Stimulated activated CD8-positive, alpha-beta memory T cell treated with anti-CD3 and anti-CD28 coated beads, Interleukin-15, amount 100 ng/mL, for 48 hours (primary cell): Measurements from ENCODE around the gene TPBGL.
"Not testable (repeated sequence)": the region's sequence is repeated elsewhere in the genome, so short reads cannot be mapped to it uniquely, and the experiment has no call there.

Experiments used
- DNase-seq, 2 donors: peaks; one replicate each; pipeline ENCODE4 v3.0.0-alpha.2; 2020; ENCODE audit warnings: low read depth in 2 of 2

The TPBGL gene

DNA sequence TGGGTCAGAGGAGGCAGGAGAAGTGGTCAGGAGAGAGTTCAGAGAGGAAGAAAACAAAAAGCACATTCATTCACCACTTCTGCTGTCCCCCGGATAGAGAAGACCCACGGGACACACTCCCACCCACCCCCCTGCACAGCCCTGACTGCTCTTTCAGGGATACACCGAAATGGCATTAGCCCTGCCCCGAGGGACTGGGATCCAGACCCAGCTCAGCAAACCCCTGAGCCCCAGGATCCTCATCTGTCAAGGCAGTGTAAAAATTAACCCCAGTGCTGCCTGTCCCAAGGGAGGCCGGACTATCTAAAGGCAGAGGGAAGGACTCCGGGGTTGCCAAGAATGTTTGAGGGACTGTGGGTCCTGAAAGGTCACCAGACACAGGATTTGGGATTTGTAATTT lies 31.2 kb downstream of the TPBGL start:
- DNase-seq, result no peak

DNA sequence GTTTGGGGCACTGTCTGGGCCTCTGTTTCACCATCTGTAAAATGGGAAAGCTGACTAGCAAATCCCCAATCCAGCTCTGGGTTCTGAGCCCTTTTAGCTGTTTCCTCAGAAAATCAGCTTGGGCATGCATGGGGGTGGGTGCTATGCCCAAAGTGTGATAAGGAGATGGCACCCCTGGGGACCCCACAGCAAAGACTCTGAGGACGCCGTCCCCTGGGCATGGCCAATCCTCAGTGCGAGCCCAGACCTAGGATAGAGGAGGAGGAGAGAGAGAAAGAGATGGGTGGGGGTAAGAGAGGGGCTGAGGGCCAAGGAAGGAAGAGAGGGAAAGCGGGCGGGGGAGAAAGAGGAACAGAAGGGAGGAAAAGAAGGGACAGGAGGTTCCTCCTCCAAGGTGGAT lies 31.8 kb downstream of the TPBGL start:
- no peak for DNase-seq

DNA sequence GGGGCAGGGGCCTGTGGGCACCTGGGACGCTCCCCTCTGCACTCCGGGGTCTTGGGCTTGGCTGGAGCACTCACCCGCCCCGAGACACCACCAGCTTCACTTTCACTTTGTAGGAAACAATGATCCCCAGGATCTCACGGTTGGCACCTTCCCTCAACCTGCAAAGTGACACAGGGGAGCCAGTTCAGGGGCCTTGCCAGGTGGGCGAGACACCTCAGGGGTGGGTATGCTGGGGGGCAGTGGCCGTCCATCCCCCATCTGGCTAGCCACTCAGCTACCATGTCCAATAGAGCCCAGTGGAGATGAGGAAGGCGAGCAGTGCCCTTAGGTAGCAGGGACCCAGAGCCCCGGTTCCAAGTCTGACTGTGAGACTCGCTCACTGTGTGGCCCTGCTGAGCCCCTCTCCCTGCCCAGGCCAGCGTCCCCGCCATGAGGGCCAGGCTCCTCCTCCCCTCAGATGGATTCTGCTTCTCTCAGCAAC lies 32.3 kb downstream of the TPBGL start:
- no peak for DNase-seq

- DNase-seq, result no peak
These were observed 33.1 kb downstream of the TPBGL start for GRCh38 chr11:75273411-75274391.

DNA sequence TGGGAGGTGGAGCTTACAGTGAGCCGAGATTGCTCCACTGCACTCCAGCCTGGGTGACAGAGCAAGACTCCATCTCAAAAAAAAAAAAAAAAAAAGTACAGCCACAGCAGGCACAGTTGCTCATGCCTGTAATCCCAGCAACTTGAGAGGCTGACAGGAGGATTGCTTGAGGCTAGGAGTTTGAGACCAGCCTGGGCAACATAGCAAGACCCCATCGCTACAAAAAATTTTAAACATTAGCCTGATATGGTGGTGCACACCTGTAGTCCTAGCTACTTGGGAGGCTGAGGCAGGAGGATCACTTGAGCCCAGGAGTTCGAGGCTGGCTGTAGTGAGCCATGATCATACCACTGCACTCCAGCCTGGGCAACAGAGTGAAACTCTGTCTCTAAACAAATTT lies 34.1 kb downstream of the TPBGL start:
- DNase-seq, result not testable (repeated sequence)

GRCh38 chr11:75275581-75275980 lies 35.0 kb downstream of the TPBGL start:
- DNase-seq, result peak; percentile 31 to 40

DNA sequence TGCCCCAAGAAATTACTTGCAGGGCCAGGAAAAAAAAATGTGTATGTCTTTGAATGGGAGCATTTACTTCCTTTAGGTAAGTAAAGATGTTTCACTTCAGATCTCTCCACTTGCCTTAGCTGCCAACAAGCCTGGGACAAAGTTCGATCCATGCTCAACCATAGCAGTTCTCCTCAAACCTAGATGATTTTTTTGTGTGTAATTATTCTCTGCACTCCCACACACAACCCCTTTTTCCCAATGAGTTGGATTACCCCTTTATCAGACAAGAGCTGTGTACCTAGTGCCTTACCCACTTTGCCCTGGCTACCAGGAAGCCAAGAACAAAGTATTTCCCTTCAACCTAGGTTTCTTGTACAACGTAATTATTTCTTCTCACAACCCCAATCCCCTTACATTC lies 35.6 kb downstream of the TPBGL start:
- no peak for DNase-seq

- no peak for DNase-seq
These were observed 36.1 kb downstream of the TPBGL start for GRCh38 chr11:75276686-75277085.

GRCh38 chr11:75277211-75277805 lies 36.7 kb downstream of the TPBGL start:
- DNase-seq, result no peak

DNA sequence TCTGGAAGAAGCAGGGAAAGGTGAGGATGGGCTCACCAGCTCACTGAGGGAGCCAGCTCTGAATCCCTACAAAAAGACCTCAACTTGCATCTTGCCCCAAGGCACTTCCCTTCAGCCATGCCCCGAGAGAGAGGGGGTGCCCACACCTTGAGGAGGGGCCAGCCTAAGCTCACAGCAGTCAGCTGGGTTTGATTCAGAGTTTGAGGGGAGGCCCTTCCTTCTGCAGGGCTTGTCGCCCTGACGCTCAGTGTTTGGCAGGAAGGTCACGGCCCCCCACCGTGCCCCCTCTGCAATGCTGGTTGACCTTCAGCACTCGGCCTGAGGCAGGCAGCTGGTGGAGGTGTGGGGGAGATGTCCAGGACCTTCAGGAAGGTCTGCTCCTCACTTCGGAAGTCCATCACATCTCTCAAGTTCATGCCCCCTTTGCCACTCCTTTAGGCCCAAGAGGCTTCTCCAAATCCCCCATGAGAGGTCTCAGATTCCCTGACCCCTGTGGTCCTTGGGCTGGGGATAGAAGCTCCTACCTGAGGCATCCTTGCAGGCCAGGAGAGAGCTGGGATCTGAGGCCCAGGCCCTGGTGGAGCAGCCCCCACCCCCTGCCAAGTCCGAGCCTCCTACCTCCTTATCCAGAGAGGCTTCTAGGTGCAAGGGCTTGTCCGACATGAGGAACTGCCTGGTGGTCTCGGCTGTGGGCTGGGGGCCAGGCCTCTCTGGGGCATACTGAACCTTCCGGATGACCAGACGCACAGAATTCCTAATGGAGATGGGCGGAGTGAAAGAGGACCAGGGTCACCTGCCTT lies 37.6 kb downstream of the TPBGL start:
- DNase-seq, result no peak

GRCh38 chr11:75279273-75279672 lies 38.7 kb downstream of the TPBGL start:
- DNase-seq, result no peak

GRCh38 chr11:75280227-75280701 lies 39.7 kb downstream of the TPBGL start:
- DNase-seq, result peak; percentile 45

- DNase-seq, result no peak
These were observed 40.3 kb downstream of the TPBGL start for GRCh38 chr11:75280770-75281468.

GRCh38 chr11:75281469-75282095 lies 41.0 kb downstream of the TPBGL start:
- no peak for DNase-seq

GRCh38 chr11:75283391-75283931 lies 42.9 kb downstream of the TPBGL start:
- DNase-seq, result no peak

DNA sequence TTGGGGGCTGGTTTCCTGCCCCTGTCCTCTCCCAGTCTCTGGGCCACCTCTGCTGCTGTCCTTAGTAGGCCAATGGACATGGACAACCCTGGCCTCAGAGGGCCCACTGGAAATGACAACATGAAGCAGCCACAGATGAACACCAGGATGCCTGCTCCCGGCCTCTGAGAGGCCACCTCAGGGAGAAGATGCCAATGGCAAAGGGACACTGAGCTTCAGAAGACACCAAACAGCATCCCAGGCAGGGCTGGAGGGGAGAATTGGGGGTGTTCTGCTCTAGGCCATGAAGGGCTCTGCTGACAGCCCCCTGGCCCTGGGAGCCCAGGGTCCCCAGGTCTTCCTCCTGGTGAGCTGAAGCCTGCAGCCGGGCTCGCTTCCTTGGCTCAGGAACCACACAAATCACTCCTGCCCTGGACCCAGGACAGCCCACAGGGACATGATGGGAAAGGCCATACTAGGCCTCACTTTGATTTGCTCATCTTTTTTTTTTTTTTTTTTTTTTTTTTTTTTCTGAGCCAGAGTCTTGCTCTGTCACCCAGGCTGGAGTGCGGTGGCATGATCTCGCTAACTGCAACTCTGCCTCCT lies 45.3 kb downstream of the TPBGL start:
- DNase-seq, result no peak

- DNase-seq, result no peak
These were observed 46.4 kb downstream of the TPBGL start for GRCh38 chr11:75286826-75287465.

DNA sequence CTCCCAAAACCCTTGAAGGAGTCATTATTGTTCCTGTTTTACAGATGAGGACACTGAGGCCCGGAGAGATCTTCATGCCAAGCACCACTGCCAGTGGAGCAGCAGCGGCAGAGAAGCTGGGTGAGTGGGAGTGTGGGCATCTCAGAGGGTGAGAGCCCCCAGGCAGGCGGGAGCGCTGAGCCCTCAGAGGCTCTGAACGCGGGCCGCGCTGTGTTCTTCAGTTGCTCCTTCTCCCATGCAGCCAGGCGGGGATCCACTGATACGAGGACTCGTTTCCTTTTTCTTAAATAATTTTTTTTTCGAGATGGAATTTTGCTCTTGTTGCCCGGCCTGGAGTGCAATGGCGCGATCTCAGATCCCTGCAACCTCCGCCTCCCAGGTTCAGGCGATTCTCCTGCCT lies 47.0 kb downstream of the TPBGL start:
- DNase-seq, result no peak

DNA sequence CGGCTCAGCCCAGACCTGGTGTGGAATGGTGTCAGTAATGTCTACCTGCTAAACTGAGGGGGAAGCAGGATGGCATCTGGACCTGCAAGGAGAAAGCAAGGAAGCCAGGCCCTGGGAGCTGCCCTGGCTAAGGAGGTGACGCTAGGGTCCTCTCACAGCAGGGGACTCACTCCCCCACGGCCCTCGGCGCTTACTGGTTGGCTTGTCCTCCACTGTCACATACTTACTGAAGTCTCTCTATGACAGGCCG lies 48.9 kb downstream of the TPBGL start:
- no peak for DNase-seq

- no peak for DNase-seq
These were observed 49.3 kb downstream of the TPBGL start for GRCh38 chr11:75289919-75290318.
